HFFc6 (cell line): ENCODE measurements around the gene B3GAT3. TPM values are rescaled to one million over a fixed set of nuclear protein-coding genes. Genes with fewer than 3 reads are reported as not detected.

Source experiments
- DNase-seq: peaks from one replicate; pipeline ENCODE4 v3.0.0-alpha.2; 2018
- H3K27ac Mint-ChIP-seq: 2 replicates; pipeline ENCODE4 v1.8.0; 2020; ENCODE audit warnings: mild to moderate bottlenecking, mixed read lengths
- H3K27me3 Mint-ChIP-seq: 2 replicates; pipeline ENCODE4 v1.8.0; 2021; ENCODE audit warnings: mild to moderate bottlenecking, moderate library complexity, mixed read lengths; ENCODE audit not compliant: insufficient read depth
- H3K36me3 Mint-ChIP-seq: 2 replicates; pipeline ENCODE4 v1.8.0; 2021; ENCODE audit warnings: low read depth, mixed read lengths
- H3K4me1 Mint-ChIP-seq: 2 replicates; pipeline ENCODE4 v1.8.0; 2020; ENCODE audit warnings: low read depth, mixed read lengths
- H3K4me3 Mint-ChIP-seq: 2 replicates; pipeline ENCODE4 v1.8.0; 2020; ENCODE audit warnings: mild to moderate bottlenecking, moderate library complexity, mixed read lengths
- H3K9me3 Mint-ChIP-seq: 2 replicates; pipeline ENCODE4 v1.8.0; 2020; ENCODE audit warnings: mild to moderate bottlenecking, mixed read lengths
- CTCF ChIP-seq: fragments of 200-600 bp; sonication (generic); IDR thresholded peaks from 2 replicates; pipeline ENCODE4 v1.5.0; 2021; ENCODE audit warnings: antibody characterized with exemption, mild to moderate bottlenecking
- total RNA-seq, 6 experiments: library from RNA; stranded (reverse); fragmentation: NEBNext Ultra II Directional; extraction: Animal tissue kit (Norgen Biotek cat#: 25700); gene quantifications; 2 replicates in 1 of 6; 3 replicates in 5 of 6; pipeline ENCODE4 v1.2.3, GENCODE V29; 2021

B3GAT3 gene
- total RNA-seq, 6 experiments from 2014 or later: 57.9 to 93.2 (median 63.0) TPM

DNA sequence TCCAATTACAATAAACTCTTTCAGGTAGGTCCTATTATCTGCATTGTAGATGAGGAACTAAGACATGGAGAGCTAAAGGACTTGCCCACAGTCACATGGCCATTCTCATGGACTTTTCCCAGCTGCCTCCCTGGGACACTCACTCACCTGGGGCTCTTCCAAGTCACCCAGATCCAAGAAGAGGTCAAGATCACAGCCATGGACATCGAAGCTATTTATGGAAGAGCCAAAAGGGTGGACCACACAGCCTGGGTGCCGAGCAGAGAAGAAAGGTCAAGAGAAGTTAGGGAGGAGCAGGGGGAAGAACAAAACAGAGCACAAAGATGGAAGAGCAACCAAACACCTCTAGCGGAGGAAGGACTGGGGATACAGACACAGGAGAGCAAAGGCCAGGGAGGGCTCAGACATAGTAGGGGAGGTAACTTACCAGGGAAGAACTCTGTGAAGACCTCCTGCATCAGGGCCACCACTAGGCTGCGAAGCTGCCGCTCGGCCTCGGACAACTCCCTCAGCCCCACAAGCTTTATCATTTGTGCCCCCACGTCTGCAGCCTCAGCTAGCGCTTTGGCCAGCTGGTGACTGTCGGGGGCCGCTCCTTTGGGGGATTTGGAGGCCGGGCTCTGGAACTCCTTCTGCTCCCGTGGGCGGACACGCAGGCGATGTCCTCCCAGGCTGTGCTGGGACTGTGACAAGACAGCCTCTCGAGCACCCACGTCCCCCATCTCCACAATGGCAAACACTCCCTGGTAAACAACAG lies 40.6 kb downstream of the B3GAT3 start:
- no peaks in the 10 kb centered on the region for H3K9me3 Mint-ChIP-seq
- no peak overlapping the region; the same call in 1 of the 2 replicates for H3K27ac Mint-ChIP-seq
- H3K4me1 Mint-ChIP-seq: peaks cover 7% of the 10 kb centered on the region
- no peak for TF ChIP-seq CTCF
- peaks cover 3% of the 10 kb centered on the region for H3K27me3 Mint-ChIP-seq
- no peak overlapping the region for H3K4me3 Mint-ChIP-seq
- DNase-seq: no peak
- peaks cover 27% of the 10 kb centered on the region; the same call in 1 of the 2 replicates for H3K36me3 Mint-ChIP-seq

DNA sequence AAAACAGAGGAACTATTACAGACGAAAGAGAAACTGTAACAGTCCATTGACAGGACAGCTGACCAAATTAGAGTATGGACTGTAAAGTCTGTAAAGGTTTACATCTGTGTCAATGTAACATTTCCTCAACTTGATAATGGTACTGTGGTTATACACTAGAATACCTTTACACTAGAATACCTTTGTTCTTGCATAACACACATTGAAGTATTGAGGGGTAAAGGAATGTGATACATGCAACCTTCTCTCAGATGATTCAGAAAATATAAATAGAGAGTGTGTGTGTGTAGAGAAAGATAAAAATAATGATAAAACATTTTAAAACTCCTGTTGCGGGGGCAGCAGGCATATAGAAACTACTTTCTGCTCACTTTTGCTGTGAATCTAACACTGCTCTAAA lies 42.5 kb downstream of the B3GAT3 start:
- Mint-ChIP-seq H3K4me3 (no peak overlapping the region), H3K27me3 (peaks cover 4% of the 10 kb centered on the region), H3K27ac (no peak overlapping the region), H3K4me1 (peaks cover 26% of the 10 kb centered on the region), H3K36me3 (peaks cover 27% of the 10 kb centered on the region; the same call in 1 of the 2 replicates), H3K9me3 (no peaks in the 10 kb centered on the region)
- no peak for TF ChIP-seq CTCF
- no peak for DNase-seq

- no peak overlapping the region for H3K27ac Mint-ChIP-seq
- H3K4me3 Mint-ChIP-seq: no peak overlapping the region
- TF ChIP-seq CTCF: no peak
- peaks cover 28% of the 10 kb centered on the region for H3K36me3 Mint-ChIP-seq
- peaks cover 4% of the 10 kb centered on the region for H3K27me3 Mint-ChIP-seq
- H3K4me1 Mint-ChIP-seq: peaks cover 28% of the 10 kb centered on the region
- H3K9me3 Mint-ChIP-seq: no peaks in the 10 kb centered on the region
- DNase-seq: no peak
These were observed 43.2 kb downstream of the B3GAT3 start for GRCh38 chr11:62578541-62578940.

DNA sequence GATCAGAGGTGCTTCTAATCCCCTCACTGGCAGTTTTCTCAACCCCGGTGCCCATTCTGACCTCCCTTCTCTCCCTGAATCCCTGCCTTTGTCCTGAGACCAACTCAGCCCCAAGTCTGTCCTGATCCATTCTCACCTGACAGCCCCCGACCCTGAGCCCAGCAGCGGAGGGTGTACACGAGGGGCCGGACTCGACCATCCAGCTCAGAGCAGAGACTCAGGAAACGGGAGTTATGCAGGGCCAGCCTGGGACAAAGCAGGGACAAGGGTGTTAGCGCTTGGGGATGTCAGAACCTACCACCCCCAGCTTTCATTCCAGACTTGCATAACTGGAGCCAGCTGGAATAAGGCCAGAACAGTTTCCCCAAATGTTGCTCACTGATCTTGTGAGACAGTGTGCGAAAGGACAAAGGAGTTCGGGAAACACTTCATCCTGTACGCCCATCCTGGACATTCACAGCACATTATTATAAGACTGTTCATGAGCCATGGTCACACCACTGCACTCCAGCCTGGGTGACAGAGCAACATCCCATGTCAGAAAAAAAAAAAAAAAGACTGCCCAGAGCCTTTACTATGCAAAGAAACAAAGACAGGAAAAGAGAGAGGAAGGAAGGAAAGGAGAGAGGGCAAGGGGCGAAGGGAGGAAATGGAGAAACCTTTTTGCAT lies 44.6 kb downstream of the B3GAT3 start:
- Mint-ChIP-seq H3K9me3 (no peaks in the 10 kb centered on the region), H3K27ac (peak overlapping the region; percentile 15; the same call in 1 of the 2 replicates), H3K4me1 (peaks cover 36% of the 10 kb centered on the region), H3K27me3 (peaks cover 4% of the 10 kb centered on the region), H3K36me3 (peaks cover 42% of the 10 kb centered on the region), H3K4me3 (no peak overlapping the region)
- DNase-seq: no peak
- no peak for TF ChIP-seq CTCF

DNA sequence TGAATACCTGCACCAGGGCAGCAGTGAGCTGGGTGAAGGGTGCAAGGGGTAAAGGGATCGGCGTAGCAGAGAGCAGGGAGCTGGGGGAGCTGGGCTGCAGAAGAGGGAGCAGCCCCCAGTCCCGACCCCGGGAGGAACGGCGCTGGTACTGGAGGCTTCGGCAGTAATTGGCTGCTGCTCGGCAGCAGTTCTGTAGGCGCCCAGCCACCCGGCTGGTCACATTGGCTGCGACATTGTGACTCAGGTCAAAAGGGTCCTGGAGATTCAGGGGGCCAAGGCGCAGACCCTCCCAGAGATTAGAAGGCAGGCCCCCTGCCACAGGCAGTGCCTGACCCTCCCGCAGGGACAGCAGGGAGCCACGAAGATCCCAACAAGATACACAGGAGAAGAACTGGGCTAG lies 45.9 kb downstream of the B3GAT3 start:
- no peak for DNase-seq
- Mint-ChIP-seq H3K27ac (peak overlapping the region; percentile 96), H3K27me3 (peaks cover 4% of the 10 kb centered on the region), H3K4me1 (peaks cover 50% of the 10 kb centered on the region), H3K36me3 (peaks cover 46% of the 10 kb centered on the region), H3K4me3 (peak overlapping the region; percentile 98; the same call in 1 of the 2 replicates), H3K9me3 (no peaks in the 10 kb centered on the region)
- TF ChIP-seq CTCF: no peak
